ENCODE measurements around the gene LGALSL. TPM values are rescaled to one million over a fixed set of nuclear protein-coding genes. Genes with fewer than 3 reads are reported as not detected.

Gene LGALSL
- 100 to 1,000 TPM in 2 of 4 donors, 10 to 100 TPM in 2; 74.2 to 133 (median 106) TPM for total RNA-seq

- TF ChIP-seq CTCF (IDR thresholded peaks at IDR 0.05) = no peak
- TF ChIP-seq POLR2A (IDR thresholded peaks at IDR 0.05) = peak in 1 of 2 donors; percentile 54
- TF ChIP-seq POLR2AphosphoS5 (IDR thresholded peaks at IDR 0.05) = peak in 2 of 3 donors; percentile 24 to 36
- Histone ChIP-seq H3K9me3 (no peaks in the 10 kb centered on the region), H3K27ac (peak within 1 kb of the TSS; percentile 98), H3K4me1 (peaks cover 25% of the 10 kb centered on the region), H3K4me3 (peak within 1 kb of the TSS; percentile 84), H3K36me3 (peaks cover 21% of the 10 kb centered on the region), H3K27me3 (no peaks in the 10 kb centered on the region)
- under 1% methylated on average over 45 of the region's 52 CpGs for WGBS
- DNase-seq (ENCODE audit: low spot score in 2 of 2) = peak; percentile 83 to 85
Observed at GRCh38 chr2:64453770-64454385, at the start of gene LGALSL. Gene LGALSL, plus strand, starts transcription at chr2:64454162. Its CDS starts 384 bp downstream, at chr2:64454546.

DNA sequence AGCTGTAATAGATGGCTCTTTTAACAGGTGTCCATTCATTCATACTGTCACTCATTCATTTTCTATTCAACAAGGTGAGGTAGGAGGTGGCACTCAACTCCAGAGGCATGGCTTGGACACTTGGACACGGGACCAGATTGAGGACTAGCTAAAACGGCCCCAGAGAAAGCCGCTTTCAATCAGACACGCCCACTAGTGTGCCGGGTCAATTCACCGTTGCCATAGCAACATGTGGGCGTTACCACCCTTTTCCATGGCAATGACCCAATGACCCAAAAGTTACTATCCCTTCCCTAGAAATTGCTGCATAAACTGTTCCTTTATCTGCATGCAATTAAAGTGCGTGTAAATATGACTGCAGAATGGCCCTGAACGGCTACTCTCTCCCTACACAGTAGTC is 49.2 kb upstream of the LGALSL start:
- Histone ChIP-seq H3K36me3 (no peaks in the 10 kb centered on the region), H3K4me3 (peak overlapping the region; percentile 4), H3K27me3 (no peaks in the 10 kb centered on the region), H3K27ac (peak overlapping the region; percentile 72), H3K4me1 (peaks cover 52% of the 10 kb centered on the region), H3K9me3 (no peaks in the 10 kb centered on the region)
- TF ChIP-seq CTCF (IDR thresholded peaks at IDR 0.05) (no peak), POLR2AphosphoS5 (IDR thresholded peaks at IDR 0.05) (peak in 1 of 3 donors; percentile 15)
- 35% methylated on average over 9 of the region's 9 CpGs for WGBS
- peak; percentile 84 to 85 for DNase-seq (ENCODE audit: low spot score in 2 of 2)

- DNase-seq (ENCODE audit: low spot score in 2 of 2) = peak in 1 of 2 donors; percentile 73
- H3K4me1 ChIP-seq = peaks cover 50% of the 10 kb centered on the region
- no peak for TF ChIP-seq POLR2A (IDR thresholded peaks at IDR 0.05)
- TF ChIP-seq EP300 (IDR thresholded peaks at IDR 0.05) = no peak
- TF ChIP-seq POLR2AphosphoS5 (IDR thresholded peaks at IDR 0.05) = no peak
- no peak for TF ChIP-seq CTCF (IDR thresholded peaks at IDR 0.05)
- peak overlapping the region; percentile 72 for H3K27ac ChIP-seq
- no peaks in the 10 kb centered on the region for H3K27me3 ChIP-seq
- peak overlapping the region; percentile 37 for H3K4me3 ChIP-seq
- no peaks in the 10 kb centered on the region for H3K9me3 ChIP-seq
- H3K36me3 ChIP-seq = no peaks in the 10 kb centered on the region
- WGBS = 58% methylated on average over 11 of the region's 11 CpGs
Observed at GRCh38 chr2:64405581-64406406, 48.2 kb upstream of the LGALSL start.

GRCh38 chr2:64406407-64406774 is 47.6 kb upstream of the LGALSL start:
- TF ChIP-seq POLR2AphosphoS5 (IDR thresholded peaks at IDR 0.05) (no peak), POLR2A (IDR thresholded peaks at IDR 0.05) (no peak), EP300 (IDR thresholded peaks at IDR 0.05) (no peak), CTCF (IDR thresholded peaks at IDR 0.05) (no peak)
- no peaks in the 10 kb centered on the region for H3K36me3 ChIP-seq
- H3K4me3 ChIP-seq = peak overlapping the region; percentile 37
- peak overlapping the region; percentile 72 for H3K27ac ChIP-seq
- no peaks in the 10 kb centered on the region for H3K27me3 ChIP-seq
- WGBS = 58% methylated on average over 2 of the region's 2 CpGs
- H3K4me1 ChIP-seq = peaks cover 44% of the 10 kb centered on the region
- no peaks in the 10 kb centered on the region for H3K9me3 ChIP-seq
- no peak for DNase-seq (ENCODE audit: low spot score in 2 of 2)

- Histone ChIP-seq H3K36me3 (no peaks in the 10 kb centered on the region), H3K4me1 (peaks cover 38% of the 10 kb centered on the region), H3K4me3 (no peak overlapping the region), H3K27ac (no peak overlapping the region), H3K27me3 (no peaks in the 10 kb centered on the region), H3K9me3 (no peaks in the 10 kb centered on the region)
- no peak for DNase-seq (ENCODE audit: low spot score in 2 of 2)
- WGBS = 97% methylated on average over 3 of the region's 3 CpGs
- TF ChIP-seq POLR2A (IDR thresholded peaks at IDR 0.05) (no peak), CTCF (IDR thresholded peaks at IDR 0.05) (no peak), EP300 (IDR thresholded peaks at IDR 0.05) (no peak), POLR2AphosphoS5 (IDR thresholded peaks at IDR 0.05) (no peak)
Observed at GRCh38 chr2:64408031-64408430, 45.9 kb upstream of the LGALSL start.
